Stomach (tissue), 4 donors: ENCODE data around the gene RICTOR.
"Not testable (repeated sequence)": the region's sequence is repeated elsewhere in the genome, so short reads cannot be mapped to it uniquely, and the experiment has no call there.

ENCODE experiments used
- CTCF ChIP-seq, 7 experiments: fragments of 450-650 bp in 4 of 7; fragments of 200-600 bp in 3 of 7; sonication (generic) in 3 of 7; IDR thresholded peaks; one replicate each; pipeline ENCODE4 v1.5.1; 2016 to 2019; ENCODE audit warnings: antibody characterized with exemption in 7 of 7, control low read depth in 2 of 7, mild to moderate bottlenecking in 1 of 7
- EP300 ChIP-seq: sonication (generic); formaldehyde crosslinking; IDR thresholded peaks from one replicate; pipeline ENCODE4 v1.6.1; 2017; ENCODE audit warnings: antibody characterized with exemption
- POLR2AphosphoS5 ChIP-seq, 3 donors: sonication (generic); formaldehyde crosslinking; IDR thresholded peaks; one replicate each; pipeline ENCODE4 v1.6.1; 2016; ENCODE audit warnings: antibody characterized with exemption in 3 of 3

GRCh38 chr5:38989974-38990719 lies 84.1 kb downstream of the RICTOR start:
- not testable (repeated sequence) for TF ChIP-seq EP300; CTCF (IDR thresholded peaks at IDR 0.05); POLR2AphosphoS5 (IDR thresholded peaks at IDR 0.05)
